ENCODE measurements around the gene ZNF362. TPM values are rescaled to one million over a fixed set of nuclear protein-coding genes. Genes with fewer than 3 reads are reported as not detected.

ZNF362 gene
- total and polyA plus RNA-seq, 2 donors (not counting 1 experiment from before 2014, with no cell fraction given) = 3.8 to 5.7 TPM

- Histone ChIP-seq H3K9ac (ENCODE audit: insufficient read depth, low read length) (no peak overlapping the region), H3K4me2 (ENCODE audit: extremely low read depth, insufficient read depth, low read length) (no peak overlapping the region), H3K27me3 (ENCODE audit: control insufficient read depth, insufficient read depth, low read length) (no peaks in the 10 kb centered on the region), H3K4me3 (replicated peaks in 1 of 4; ENCODE audit: control extremely low read depth in 1 of 4, insufficient read depth in 1 of 4, low read depth in 3 of 4, low read length in 4 of 4) (no peak overlapping the region), H3K9me3 (ENCODE audit: control insufficient read depth, insufficient read depth, low read depth, low read length) (no peaks in the 10 kb centered on the region), H3K36me3 (ENCODE audit: control insufficient read depth, insufficient read depth, low read length) (peaks cover 2% of the 10 kb centered on the region), H2AFZ (ENCODE audit: low read length) (no peak overlapping the region), H3K79me2 (ENCODE audit: control insufficient read depth, insufficient read depth, low read length) (no peaks in the 10 kb centered on the region), H4K20me1 (ENCODE audit: control insufficient read depth, extremely low read depth, insufficient read depth, low read length) (no peaks in the 10 kb centered on the region), H3K4me1 (ENCODE audit: control insufficient read depth, extremely low read depth, insufficient read depth, low read length) (no peaks in the 10 kb centered on the region), H3K27ac (ENCODE audit: insufficient read depth, low read length) (no peak overlapping the region)
- no peak for TF ChIP-seq EZH2 (IDR thresholded peaks at IDR 0.05; ENCODE audit: low read length, missing control alignments)
- TF ChIP-seq, protein P1, sequence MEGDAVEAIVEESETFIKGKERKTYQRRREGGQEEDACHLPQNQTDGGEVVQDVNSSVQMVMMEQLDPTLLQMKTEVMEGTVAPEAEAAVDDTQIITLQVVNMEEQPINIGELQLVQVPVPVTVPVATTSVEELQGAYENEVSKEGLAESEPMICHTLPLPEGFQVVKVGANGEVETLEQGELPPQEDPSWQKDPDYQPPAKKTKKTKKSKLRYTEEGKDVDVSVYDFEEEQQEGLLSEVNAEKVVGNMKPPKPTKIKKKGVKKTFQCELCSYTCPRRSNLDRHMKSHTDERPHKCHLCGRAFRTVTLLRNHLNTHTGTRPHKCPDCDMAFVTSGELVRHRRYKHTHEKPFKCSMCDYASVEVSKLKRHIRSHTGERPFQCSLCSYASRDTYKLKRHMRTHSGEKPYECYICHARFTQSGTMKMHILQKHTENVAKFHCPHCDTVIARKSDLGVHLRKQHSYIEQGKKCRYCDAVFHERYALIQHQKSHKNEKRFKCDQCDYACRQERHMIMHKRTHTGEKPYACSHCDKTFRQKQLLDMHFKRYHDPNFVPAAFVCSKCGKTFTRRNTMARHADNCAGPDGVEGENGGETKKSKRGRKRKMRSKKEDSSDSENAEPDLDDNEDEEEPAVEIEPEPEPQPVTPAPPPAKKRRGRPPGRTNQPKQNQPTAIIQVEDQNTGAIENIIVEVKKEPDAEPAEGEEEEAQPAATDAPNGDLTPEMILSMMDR (conservative IDR thresholded peaks at IDR 0.05 in 1 of 2, IDR thresholded peaks at IDR 0.05 in 1 of 2; ENCODE audit: low read depth in 1 of 2, low read length in 2 of 2) = no peak
- DNase-seq (ENCODE audit: low read depth in 2 of 2) = no peak
These were observed 30.3 kb downstream of the ZNF362 start for GRCh38 chr1:33286451-33287185.

- Histone ChIP-seq H3K27me3 (ENCODE audit: control insufficient read depth, insufficient read depth, low read length) (no peaks in the 10 kb centered on the region), H3K79me2 (ENCODE audit: control insufficient read depth, insufficient read depth, low read length) (no peaks in the 10 kb centered on the region), H3K36me3 (ENCODE audit: control insufficient read depth, insufficient read depth, low read length) (no peaks in the 10 kb centered on the region), H3K9me3 (ENCODE audit: control insufficient read depth, insufficient read depth, low read depth, low read length) (no peaks in the 10 kb centered on the region), H3K4me3 (replicated peaks in 1 of 4; ENCODE audit: control extremely low read depth in 1 of 4, insufficient read depth in 1 of 4, low read depth in 3 of 4, low read length in 4 of 4) (no peak overlapping the region), H3K4me1 (ENCODE audit: control insufficient read depth, extremely low read depth, insufficient read depth, low read length) (no peaks in the 10 kb centered on the region), H3K27ac (ENCODE audit: insufficient read depth, low read length) (no peak overlapping the region), H2AFZ (ENCODE audit: low read length) (no peak overlapping the region), H4K20me1 (ENCODE audit: control insufficient read depth, extremely low read depth, insufficient read depth, low read length) (no peaks in the 10 kb centered on the region), H3K9ac (ENCODE audit: insufficient read depth, low read length) (no peak overlapping the region), H3K4me2 (ENCODE audit: extremely low read depth, insufficient read depth, low read length) (no peak overlapping the region)
- no peak for DNase-seq (ENCODE audit: low read depth in 2 of 2)
- TF ChIP-seq EZH2 (IDR thresholded peaks at IDR 0.05; ENCODE audit: low read length, missing control alignments) = no peak
- TF ChIP-seq, protein P1 (conservative IDR thresholded peaks at IDR 0.05 in 1 of 2, IDR thresholded peaks at IDR 0.05 in 1 of 2; ENCODE audit: low read depth in 1 of 2, low read length in 2 of 2) = no peak
These were observed 31.0 kb downstream of the ZNF362 start for GRCh38 chr1:33287317-33287716.

DNA sequence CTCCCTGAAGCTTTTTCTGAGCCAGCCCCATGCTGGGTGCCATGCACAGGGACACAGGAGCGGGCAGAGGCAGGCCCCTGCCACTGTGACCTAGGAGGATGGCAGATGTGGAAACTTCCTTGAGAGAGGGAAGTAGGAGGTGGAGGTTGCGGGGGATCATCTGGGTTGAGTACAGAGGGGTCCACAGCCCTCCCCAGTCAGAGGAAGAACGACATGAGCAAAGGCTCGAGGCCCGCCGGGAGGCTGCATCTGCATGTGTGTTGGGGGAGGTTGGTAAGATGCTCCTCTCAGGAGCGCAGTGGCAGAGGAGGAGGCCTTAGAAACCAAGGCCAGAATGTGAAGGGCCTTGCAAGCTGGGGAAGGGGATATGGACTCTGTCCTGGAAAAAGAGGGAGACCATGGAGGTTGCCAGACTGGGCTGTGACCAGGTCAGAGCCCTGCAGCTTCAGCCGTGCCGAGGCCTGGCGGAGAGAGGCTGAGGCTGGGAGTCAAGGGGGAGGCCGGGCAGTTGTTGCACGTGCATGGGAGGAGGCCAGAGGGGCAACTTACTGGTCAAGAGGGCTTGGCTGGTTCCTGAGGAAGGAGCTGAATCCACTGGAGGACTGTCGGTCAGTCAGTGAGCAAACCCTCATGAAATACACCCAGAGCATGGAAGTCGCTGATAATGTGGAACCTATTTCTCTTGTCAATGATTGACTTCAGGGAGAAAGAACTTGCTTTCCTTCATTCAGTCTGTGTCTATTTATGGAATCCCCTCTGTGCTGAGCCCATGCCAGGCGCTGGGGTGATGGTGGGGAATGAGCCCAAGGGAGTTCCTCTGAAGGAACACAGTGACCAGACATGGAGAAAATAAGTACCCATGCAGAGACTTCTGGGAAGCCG lies 32.9 kb downstream of the ZNF362 start:
- DNase-seq (ENCODE audit: low read depth in 2 of 2) = no peak
- Histone ChIP-seq H3K27me3 (ENCODE audit: control insufficient read depth, insufficient read depth, low read length) (no peaks in the 10 kb centered on the region), H4K20me1 (ENCODE audit: control insufficient read depth, extremely low read depth, insufficient read depth, low read length) (no peaks in the 10 kb centered on the region), H3K36me3 (ENCODE audit: control insufficient read depth, insufficient read depth, low read length) (no peaks in the 10 kb centered on the region), H3K4me2 (ENCODE audit: extremely low read depth, insufficient read depth, low read length) (no peak overlapping the region), H3K4me1 (ENCODE audit: control insufficient read depth, extremely low read depth, insufficient read depth, low read length) (no peaks in the 10 kb centered on the region), H3K79me2 (ENCODE audit: control insufficient read depth, insufficient read depth, low read length) (no peaks in the 10 kb centered on the region), H3K4me3 (replicated peaks in 1 of 4; ENCODE audit: control extremely low read depth in 1 of 4, insufficient read depth in 1 of 4, low read depth in 3 of 4, low read length in 4 of 4) (no peak overlapping the region), H3K9ac (ENCODE audit: insufficient read depth, low read length) (no peak overlapping the region), H2AFZ (ENCODE audit: low read length) (no peak overlapping the region), H3K27ac (ENCODE audit: insufficient read depth, low read length) (no peak overlapping the region), H3K9me3 (ENCODE audit: control insufficient read depth, insufficient read depth, low read depth, low read length) (no peaks in the 10 kb centered on the region)
- TF ChIP-seq EZH2 (IDR thresholded peaks at IDR 0.05; ENCODE audit: low read length, missing control alignments) = no peak
- TF ChIP-seq, protein P1 (conservative IDR thresholded peaks at IDR 0.05 in 1 of 2, IDR thresholded peaks at IDR 0.05 in 1 of 2; ENCODE audit: low read depth in 1 of 2, low read length in 2 of 2) = no peak
